ENCODE measurements around the gene MAN2A2. TPM values are rescaled to one million over a fixed set of nuclear protein-coding genes. Genes with fewer than 3 reads are reported as not detected.

The MAN2A2 gene
- total RNA-seq, 2 experiments from 2014 or later, result 11.6 to 12.2 TPM

- POLR2A ChIA-PET, result interaction anchor here (0.6 kb wide), 1 partner anchor 353 kb away, joined by 3 read pairs; no protein-coding TSS in a partner anchor
- TF ChIP-seq CTCF (conservative IDR thresholded peaks at IDR 0.05; ENCODE audit: low read length), result no peak
- TF ChIP-seq EZH2phosphoT487 (IDR thresholded peaks at IDR 0.05; ENCODE audit: borderline replicate concordance, low read depth, low read length), result no peak
- Histone ChIP-seq H3K4me3 (ENCODE audit: low read depth, low read length, poor library complexity, severe bottlenecking) (no peak overlapping the region), H3K9me2 (ENCODE audit: insufficient read depth, low read length) (no peaks in the 10 kb centered on the region), H3K36me3 (ENCODE audit: insufficient read depth, low read length) (no peaks in the 10 kb centered on the region), H3K27ac (ENCODE audit: low read depth, low read length, poor library complexity, severe bottlenecking) (no peak overlapping the region), H3K4me2 (ENCODE audit: low read length) (no peak overlapping the region), H4K20me1 (ENCODE audit: insufficient read depth, low read length) (no peaks in the 10 kb centered on the region), H3K4me1 (ENCODE audit: insufficient read depth, low read length, poor library complexity, severe bottlenecking) (peaks cover 17% of the 10 kb centered on the region), H3K9me3 (ENCODE audit: low read length) (no peaks in the 10 kb centered on the region), H3K79me2 (ENCODE audit: insufficient read depth, low read depth, low read length) (no peaks in the 10 kb centered on the region), H2AFZ (ENCODE audit: low read length) (no peak overlapping the region)
- intact Hi-C loops (cut with micrococcal nuclease; ENCODE audit: unreplicated experiment), result no loop called here
- CTCF ChIA-PET (ENCODE audit: unreplicated experiment), result no interaction called here
- DNase-seq (ENCODE audit: low spot score), result no peak
- no TSS peak for BruUV-seq (replicated peaks)
Measured at GRCh38 chr15:90865702-90866101, 37.4 kb upstream of the MAN2A2 start.

DNA sequence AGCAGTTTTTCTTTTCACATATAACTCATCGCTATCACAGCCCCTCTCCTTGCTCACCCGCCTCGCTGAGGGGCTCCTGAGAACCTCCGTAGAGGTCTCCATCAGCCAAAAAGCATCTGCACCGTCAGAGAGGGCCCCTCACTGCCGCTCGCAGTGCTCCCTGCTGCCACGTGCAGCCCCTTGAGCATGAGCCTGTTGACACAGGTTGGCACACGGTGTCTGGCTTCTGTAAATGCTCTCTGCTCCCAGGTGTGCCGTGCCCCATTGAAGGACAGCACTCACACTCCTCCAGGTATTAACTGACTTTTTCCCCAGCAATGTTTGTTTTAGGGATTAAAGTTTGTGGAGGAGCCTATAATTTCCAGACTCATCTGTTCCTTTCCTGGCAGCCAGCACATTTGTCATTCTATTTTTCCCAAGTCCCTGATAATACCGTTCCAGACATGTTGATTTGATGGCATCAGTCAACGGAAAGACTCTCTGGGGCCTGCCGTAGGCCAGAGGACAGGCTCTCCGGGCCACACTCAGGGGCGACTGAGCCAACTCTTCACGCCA lies 36.9 kb upstream of the MAN2A2 start:
- DNase-seq (ENCODE audit: low spot score), result no peak
- intact Hi-C loops (cut with micrococcal nuclease; ENCODE audit: unreplicated experiment), result no loop called here
- no peaks in the 10 kb centered on the region for H4K20me1 ChIP-seq (ENCODE audit: insufficient read depth, low read length)

More for the DNA sequence above, 36.9 kb upstream of the MAN2A2 start:
- no peak overlapping the region for H3K4me3 ChIP-seq (ENCODE audit: low read depth, low read length, poor library complexity, severe bottlenecking)
- ChIA-PET CTCF (ENCODE audit: unreplicated experiment) (no interaction called here), POLR2A (interaction anchor here (0.6 kb wide), 1 partner anchor 354 kb away, joined by 3 read pairs; no protein-coding TSS in a partner anchor)
- H3K36me3 ChIP-seq (ENCODE audit: insufficient read depth, low read length), result no peaks in the 10 kb centered on the region
- H3K4me1 ChIP-seq (ENCODE audit: insufficient read depth, low read length, poor library complexity, severe bottlenecking), result peaks cover 21% of the 10 kb centered on the region
- no TSS peak for BruUV-seq (replicated peaks)
- H3K79me2 ChIP-seq (ENCODE audit: insufficient read depth, low read depth, low read length), result no peaks in the 10 kb centered on the region
- TF ChIP-seq EZH2phosphoT487 (IDR thresholded peaks at IDR 0.05; ENCODE audit: borderline replicate concordance, low read depth, low read length), result no peak
- no peak for TF ChIP-seq CTCF (conservative IDR thresholded peaks at IDR 0.05; ENCODE audit: low read length)
- H3K27ac ChIP-seq (ENCODE audit: low read depth, low read length, poor library complexity, severe bottlenecking), result no peak overlapping the region
- H2AFZ ChIP-seq (ENCODE audit: low read length), result no peak overlapping the region
- H3K9me3 ChIP-seq (ENCODE audit: low read length), result no peaks in the 10 kb centered on the region
- no peaks in the 10 kb centered on the region for H3K9me2 ChIP-seq (ENCODE audit: insufficient read depth, low read length)
- no peak overlapping the region for H3K4me2 ChIP-seq (ENCODE audit: low read length)

Measured in OCI-LY7 (cell line).